Loucy (cell line): ENCODE measurements around the gene SENP2.
"Not testable (repeated sequence)": the region's sequence is repeated elsewhere in the genome, so short reads cannot be mapped to it uniquely, and the experiment has no call there.

ENCODE experiments used
- H2AFZ ChIP-seq: fragments of 200-600 bp; sonication (generic); 2 replicates; pipeline ENCODE4 v1.6.0; 2016; ENCODE audit warnings: antibody characterized with exemption, mild to moderate bottlenecking, low read length, moderate library complexity
- H3F3A ChIP-seq: fragments of 200-600 bp; 2 replicates; pipeline ENCODE4 v1.6.0; 2016; ENCODE audit warnings: antibody characterized with exemption, low read depth, mild to moderate bottlenecking
- H3K27me3 ChIP-seq: fragments of 200-600 bp; sonication (generic); 2 replicates; pipeline ENCODE4 v1.6.1; 2014; ENCODE audit warnings: low read length, mild to moderate bottlenecking; ENCODE audit not compliant: insufficient read depth, poor library complexity, severe bottlenecking
- H3K36me3 ChIP-seq: fragments of 200-600 bp; sonication (generic); 2 replicates; pipeline ENCODE4 v1.6.1; 2016; ENCODE audit warnings: low read length; ENCODE audit not compliant: insufficient read depth
- H3K4me1 ChIP-seq: fragments of 200-600 bp; sonication (generic); 2 replicates; pipeline ENCODE4 v1.5.1; 2014; ENCODE audit warnings: low read length, mild to moderate bottlenecking; ENCODE audit not compliant: insufficient read depth, poor library complexity, severe bottlenecking
- H3K4me2 ChIP-seq: fragments of 200-600 bp; sonication (generic); 2 replicates; pipeline ENCODE4 v1.6.0; 2014; ENCODE audit warnings: antibody characterized with exemption, low read length, low read depth, mild to moderate bottlenecking; ENCODE audit not compliant: poor library complexity, severe bottlenecking
- H3K4me3 ChIP-seq: fragments of 200-600 bp; sonication (generic); 2 replicates; pipeline ENCODE4 v1.5.1; 2014; ENCODE audit warnings: low read length, mild to moderate bottlenecking, mixed read lengths; ENCODE audit not compliant: poor library complexity, severe bottlenecking
- H3K79me2 ChIP-seq: fragments of 200-600 bp; sonication (generic); 2 replicates; pipeline ENCODE4 v1.6.1; 2014; ENCODE audit warnings: low read length; ENCODE audit not compliant: insufficient read depth
- H3K9ac ChIP-seq: fragments of 200-600 bp; sonication (generic); 2 replicates; pipeline ENCODE4 v1.6.0; 2014; ENCODE audit warnings: mild to moderate bottlenecking, low read depth, low read length, moderate library complexity; ENCODE audit not compliant: poor library complexity, severe bottlenecking
- H3K9me2 ChIP-seq: fragments of 200-600 bp; sonication (generic); replicated peaks from 2 replicates; pipeline ENCODE4 v1.6.1; 2016; ENCODE audit warnings: low read depth, low read length, mixed read lengths
- H3K9me3 ChIP-seq: fragments of 200-600 bp; sonication (generic); 2 replicates; pipeline ENCODE4 v1.6.1; 2014; ENCODE audit warnings: mild to moderate bottlenecking, antibody characterized with exemption, low read length, low read depth; ENCODE audit not compliant: insufficient read depth
- H4K20me1 ChIP-seq: fragments of 200-600 bp; sonication (generic); 2 replicates; pipeline ENCODE4 v1.6.0; 2014; ENCODE audit warnings: antibody characterized with exemption, low read length, mild to moderate bottlenecking; ENCODE audit not compliant: insufficient read depth, poor library complexity, severe bottlenecking
- EZH2phosphoT487 ChIP-seq: fragments of 200-600 bp; IDR thresholded peaks from 2 replicates; pipeline ENCODE4 v1.6.1; 2018; ENCODE audit warnings: antibody characterized with exemption, mild to moderate bottlenecking, moderate library complexity, borderline replicate concordance
- TF ChIP-seq, protein P1 (sequence below): fragments of 200-600 bp; sonication (generic); conservative IDR thresholded peaks from 2 replicates; pipeline ENCODE4 v1.5.1; 2014; ENCODE audit warnings: mild to moderate bottlenecking, antibody characterized with exemption, low read length

The SENP2 gene

DNA sequence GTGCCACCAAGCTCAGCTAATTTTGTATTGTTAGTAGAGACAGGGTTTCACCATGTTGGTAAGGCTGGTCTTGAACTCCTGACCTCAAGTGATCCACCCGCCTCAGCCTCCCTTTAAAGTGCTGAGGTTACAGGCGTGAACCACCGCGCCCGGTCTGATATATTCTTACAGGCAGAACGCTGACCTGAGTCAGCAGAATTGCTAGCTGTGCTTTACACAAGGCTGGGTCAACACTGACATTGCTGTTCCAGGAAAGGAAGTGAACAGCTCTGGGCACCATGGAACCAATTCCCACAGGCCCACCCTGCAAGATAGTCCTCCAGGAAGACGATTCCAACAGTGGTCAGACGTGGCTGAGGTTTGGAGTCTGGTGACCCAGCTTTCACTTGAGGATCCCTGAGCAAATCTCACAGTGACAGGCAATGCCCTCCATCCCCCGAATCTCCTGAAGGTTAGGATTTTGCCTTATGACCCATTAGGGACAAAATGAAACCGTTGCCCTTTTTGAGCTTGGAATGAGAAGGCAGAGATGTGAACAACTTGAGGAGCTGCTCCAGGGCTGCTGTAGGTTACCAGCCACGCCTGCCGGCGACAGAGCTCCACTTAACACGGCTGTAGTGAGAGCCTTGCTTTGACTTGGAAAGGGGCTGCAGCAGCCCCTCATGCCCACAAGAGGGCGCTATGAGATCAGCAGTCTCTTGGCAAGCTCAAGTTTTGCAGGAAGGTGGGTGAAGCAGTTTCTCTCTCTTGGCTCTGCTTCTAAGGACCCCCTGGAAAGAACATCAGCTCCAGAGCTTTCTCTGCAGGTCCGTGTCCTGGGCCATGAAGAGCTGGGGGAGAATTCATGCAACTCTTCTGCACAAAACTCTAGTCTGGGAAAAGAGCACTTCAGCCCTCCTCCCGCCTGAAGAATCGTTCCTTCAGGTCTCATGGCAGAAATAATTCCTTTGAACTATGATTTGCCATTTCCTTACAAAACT is 74.1 kb downstream of the SENP2 start:
- Histone ChIP-seq H3K27me3 (no peaks in the 10 kb centered on the region), H4K20me1 (no peaks in the 10 kb centered on the region), H3K9me2 (no peaks in the 10 kb centered on the region), H3K9me3 (no peaks in the 10 kb centered on the region), H3K4me1 (peaks cover 4% of the 10 kb centered on the region), H3K36me3 (no peaks in the 10 kb centered on the region), H2AFZ (peak overlapping the region; percentile 87), H3K4me3 (peak overlapping the region; percentile 37), H3K9ac (no peak overlapping the region), H3K4me2 (peak overlapping the region; percentile 64), H3F3A (no peaks in the 10 kb centered on the region), H3K79me2 (no peaks in the 10 kb centered on the region)
- TF ChIP-seq EZH2phosphoT487: no peak
- TF ChIP-seq, protein P1, sequence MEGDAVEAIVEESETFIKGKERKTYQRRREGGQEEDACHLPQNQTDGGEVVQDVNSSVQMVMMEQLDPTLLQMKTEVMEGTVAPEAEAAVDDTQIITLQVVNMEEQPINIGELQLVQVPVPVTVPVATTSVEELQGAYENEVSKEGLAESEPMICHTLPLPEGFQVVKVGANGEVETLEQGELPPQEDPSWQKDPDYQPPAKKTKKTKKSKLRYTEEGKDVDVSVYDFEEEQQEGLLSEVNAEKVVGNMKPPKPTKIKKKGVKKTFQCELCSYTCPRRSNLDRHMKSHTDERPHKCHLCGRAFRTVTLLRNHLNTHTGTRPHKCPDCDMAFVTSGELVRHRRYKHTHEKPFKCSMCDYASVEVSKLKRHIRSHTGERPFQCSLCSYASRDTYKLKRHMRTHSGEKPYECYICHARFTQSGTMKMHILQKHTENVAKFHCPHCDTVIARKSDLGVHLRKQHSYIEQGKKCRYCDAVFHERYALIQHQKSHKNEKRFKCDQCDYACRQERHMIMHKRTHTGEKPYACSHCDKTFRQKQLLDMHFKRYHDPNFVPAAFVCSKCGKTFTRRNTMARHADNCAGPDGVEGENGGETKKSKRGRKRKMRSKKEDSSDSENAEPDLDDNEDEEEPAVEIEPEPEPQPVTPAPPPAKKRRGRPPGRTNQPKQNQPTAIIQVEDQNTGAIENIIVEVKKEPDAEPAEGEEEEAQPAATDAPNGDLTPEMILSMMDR: peak; percentile 99

DNA sequence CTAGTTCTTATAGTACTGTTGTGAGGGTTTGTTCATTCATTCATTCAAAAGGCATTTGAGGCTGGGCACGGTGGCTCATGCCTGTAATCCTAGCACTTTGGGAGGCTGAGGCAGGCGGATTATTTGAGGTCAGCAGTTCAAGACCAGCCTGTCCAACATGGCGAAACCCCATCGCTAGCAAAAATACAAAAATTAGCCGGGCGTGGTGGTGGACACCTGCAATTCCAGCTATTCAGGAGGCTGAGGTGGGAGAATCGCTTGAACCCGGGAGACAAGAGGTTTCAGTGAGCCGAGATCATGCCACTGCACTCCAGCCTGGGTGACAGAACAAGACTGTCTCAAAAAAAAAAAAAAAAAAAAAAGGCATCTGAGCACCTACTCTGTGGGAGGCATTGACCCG is 75.2 kb downstream of the SENP2 start:
- not testable (repeated sequence) for H3K27me3 ChIP-seq, H3K9me3 ChIP-seq, H3K4me2 ChIP-seq, H4K20me1 ChIP-seq, H3K9ac ChIP-seq, H3K79me2 ChIP-seq, H3K4me3 ChIP-seq, H2AFZ ChIP-seq, H3K9me2 ChIP-seq, H3K36me3 ChIP-seq, H3K4me1 ChIP-seq, H3F3A ChIP-seq

- Histone ChIP-seq H3K4me2 (no peak overlapping the region), H2AFZ (no peak overlapping the region), H3K36me3 (no peaks in the 10 kb centered on the region), H3K79me2 (no peaks in the 10 kb centered on the region), H3K9me3 (no peaks in the 10 kb centered on the region), H3K4me1 (peaks cover 4% of the 10 kb centered on the region), H3K9me2 (no peaks in the 10 kb centered on the region), H4K20me1 (no peaks in the 10 kb centered on the region), H3F3A (no peaks in the 10 kb centered on the region), H3K4me3 (no peak overlapping the region), H3K27me3 (no peaks in the 10 kb centered on the region), H3K9ac (no peak overlapping the region)
- TF ChIP-seq, protein P1: no peak
- TF ChIP-seq EZH2phosphoT487: no peak
These were observed 75.7 kb downstream of the SENP2 start for GRCh38 chr3:185661772-185662171.

- H2AFZ ChIP-seq: no peak overlapping the region
- no peak for TF ChIP-seq EZH2phosphoT487
- TF ChIP-seq, protein P1: no peak
- H4K20me1 ChIP-seq: no peaks in the 10 kb centered on the region
- H3K27me3 ChIP-seq: peaks cover 6% of the 10 kb centered on the region
- H3K9me3 ChIP-seq: no peaks in the 10 kb centered on the region
- H3K36me3 ChIP-seq: no peaks in the 10 kb centered on the region
- peaks cover 4% of the 10 kb centered on the region for H3K4me1 ChIP-seq
- H3K79me2 ChIP-seq: no peaks in the 10 kb centered on the region
- H3K9me2 ChIP-seq: no peaks in the 10 kb centered on the region
- H3K4me3 ChIP-seq: no peak overlapping the region
- H3K4me2 ChIP-seq: no peak overlapping the region
- H3F3A ChIP-seq: no peaks in the 10 kb centered on the region
- H3K9ac ChIP-seq: no peak overlapping the region
These were observed 77.8 kb downstream of the SENP2 start for GRCh38 chr3:185663929-185664328.
